ENCODE results near the gene AMPH.

Gene AMPH

GRCh38 chr7:38550836-38551235, 80.3 kb downstream of the AMPH start:
- Histone ChIP-seq H3K27me3 (ENCODE audit: control insufficient read depth, insufficient read depth, low read length) (no peaks in the 10 kb centered on the region), H3K9ac (no peak overlapping the region), H2AFZ (no peak overlapping the region), H3K4me3 (ENCODE audit: low read depth, low read length) (no peak overlapping the region), H3K27ac (no peak overlapping the region), H3K4me2 (ENCODE audit: low read length) (no peak overlapping the region), H3K79me2 (no peaks in the 10 kb centered on the region), H3K36me3 (ENCODE audit: control insufficient read depth, insufficient read depth, low read length) (no peaks in the 10 kb centered on the region), H3K9me3 (ENCODE audit: control insufficient read depth, low read length) (no peaks in the 10 kb centered on the region), H3K4me1 (no peaks in the 10 kb centered on the region)
- TF ChIP-seq CTCF (IDR thresholded peaks at IDR 0.05) = no peak

GRCh38 chr7:38548605-38549004, 82.6 kb downstream of the AMPH start:
- Histone ChIP-seq H3K79me2 (no peaks in the 10 kb centered on the region), H2AFZ (no peak overlapping the region), H3K27ac (no peak overlapping the region), H3K27me3 (ENCODE audit: control insufficient read depth, insufficient read depth, low read length) (no peaks in the 10 kb centered on the region), H3K4me3 (ENCODE audit: low read depth, low read length) (no peak overlapping the region), H3K4me1 (no peaks in the 10 kb centered on the region), H3K36me3 (ENCODE audit: control insufficient read depth, insufficient read depth, low read length) (no peaks in the 10 kb centered on the region), H3K9me3 (ENCODE audit: control insufficient read depth, low read length) (no peaks in the 10 kb centered on the region), H3K4me2 (ENCODE audit: low read length) (no peak overlapping the region), H3K9ac (no peak overlapping the region)
- TF ChIP-seq CTCF (IDR thresholded peaks at IDR 0.05) = no peak

GRCh38 chr7:38546763-38547162, 84.4 kb downstream of the AMPH start:
- H3K9me3 ChIP-seq (ENCODE audit: control insufficient read depth, low read length) = no peaks in the 10 kb centered on the region
- H3K27ac ChIP-seq = no peak overlapping the region
- H3K9ac ChIP-seq = no peak overlapping the region
- no peaks in the 10 kb centered on the region for H3K4me1 ChIP-seq
- H2AFZ ChIP-seq = no peak overlapping the region
- H3K4me3 ChIP-seq (ENCODE audit: low read depth, low read length) = no peak overlapping the region
- no peak overlapping the region for H3K4me2 ChIP-seq (ENCODE audit: low read length)
- H3K27me3 ChIP-seq (ENCODE audit: control insufficient read depth, insufficient read depth, low read length) = no peaks in the 10 kb centered on the region
- no peak for TF ChIP-seq CTCF (IDR thresholded peaks at IDR 0.05)
- H3K79me2 ChIP-seq = no peaks in the 10 kb centered on the region
- H3K36me3 ChIP-seq (ENCODE audit: control insufficient read depth, insufficient read depth, low read length) = no peaks in the 10 kb centered on the region

GRCh38 chr7:38545977-38546376, 85.2 kb downstream of the AMPH start:
- H3K27ac ChIP-seq = no peak overlapping the region
- H3K9ac ChIP-seq = no peak overlapping the region
- H3K79me2 ChIP-seq = no peaks in the 10 kb centered on the region
- H3K4me1 ChIP-seq = peaks cover 3% of the 10 kb centered on the region
- no peaks in the 10 kb centered on the region for H3K9me3 ChIP-seq (ENCODE audit: control insufficient read depth, low read length)
- H3K27me3 ChIP-seq (ENCODE audit: control insufficient read depth, insufficient read depth, low read length) = no peaks in the 10 kb centered on the region
- no peaks in the 10 kb centered on the region for H3K36me3 ChIP-seq (ENCODE audit: control insufficient read depth, insufficient read depth, low read length)
- H2AFZ ChIP-seq = no peak overlapping the region
- H3K4me2 ChIP-seq (ENCODE audit: low read length) = no peak overlapping the region
- no peak overlapping the region for H3K4me3 ChIP-seq (ENCODE audit: low read depth, low read length)
- TF ChIP-seq CTCF (IDR thresholded peaks at IDR 0.05) = no peak

- Histone ChIP-seq H3K27ac (no peak overlapping the region), H3K4me3 (ENCODE audit: low read depth, low read length) (no peak overlapping the region), H3K79me2 (no peaks in the 10 kb centered on the region), H3K27me3 (ENCODE audit: control insufficient read depth, insufficient read depth, low read length) (no peaks in the 10 kb centered on the region), H3K36me3 (ENCODE audit: control insufficient read depth, insufficient read depth, low read length) (no peaks in the 10 kb centered on the region), H3K9ac (no peak overlapping the region), H3K4me2 (ENCODE audit: low read length) (no peak overlapping the region), H3K9me3 (ENCODE audit: control insufficient read depth, low read length) (no peaks in the 10 kb centered on the region), H2AFZ (no peak overlapping the region), H3K4me1 (peaks cover 3% of the 10 kb centered on the region)
- TF ChIP-seq CTCF (IDR thresholded peaks at IDR 0.05) = no peak
These were observed 89.0 kb downstream of the AMPH start for GRCh38 chr7:38542156-38542555.

All from parathyroid adenoma (tissue), 2 donors.